GM13976 (cell line): ENCODE results near the gene KRTAP1-3.
"Not testable (repeated sequence)": the region's sequence is repeated elsewhere in the genome, so short reads cannot be mapped to it uniquely, and the experiment has no call there.

Source experiments
- DNase-seq: peaks from one replicate; pipeline ENCODE4 v3.0.0; 2012; ENCODE audit warnings: low spot score
- CTCF ChIP-seq: IDR thresholded peaks from 2 replicates; pipeline ENCODE4 v1.5.1; 2012; ENCODE audit warnings: borderline replicate concordance, mild to moderate bottlenecking; ENCODE audit not compliant: insufficient read depth; ENCODE audit errors: extremely low read depth, missing control alignments, control extremely low read depth
- in situ Hi-C: fragments of 300-500 bp; cut with MboI; formaldehyde crosslinking; loops from one replicate; pipeline ENCODE4 v1.12.0; 2022; ENCODE audit warnings: low sequenced_read_pairs, mixed read lengths, inconsistent platforms; ENCODE audit not compliant: unreplicated experiment

Gene KRTAP1-3

GRCh38 chr17:41034346-41034935 is at the start of gene KRTAP1-3:
KRTAP1-3 (minus strand) TSS chr17:41034874; CDS start chr17:41034821, 53 bp downstream.
- DNase-seq, in situ Hi-C loops: not testable (repeated sequence)

- in situ Hi-C loops, DNase-seq: not testable (repeated sequence)
Observed at GRCh38 chr17:41084100-41084856, 49.6 kb upstream of the KRTAP1-3 start, which contains the start of gene KRTAP4-7. KRTAP4-7 (plus strand) TSS chr17:41084150; CDS start chr17:41084207, 57 bp downstream.

GRCh38 chr17:41083427-41083826 is 48.8 kb upstream of the KRTAP1-3 start:
- in situ Hi-C loops, DNase-seq: not testable (repeated sequence)

DNA sequence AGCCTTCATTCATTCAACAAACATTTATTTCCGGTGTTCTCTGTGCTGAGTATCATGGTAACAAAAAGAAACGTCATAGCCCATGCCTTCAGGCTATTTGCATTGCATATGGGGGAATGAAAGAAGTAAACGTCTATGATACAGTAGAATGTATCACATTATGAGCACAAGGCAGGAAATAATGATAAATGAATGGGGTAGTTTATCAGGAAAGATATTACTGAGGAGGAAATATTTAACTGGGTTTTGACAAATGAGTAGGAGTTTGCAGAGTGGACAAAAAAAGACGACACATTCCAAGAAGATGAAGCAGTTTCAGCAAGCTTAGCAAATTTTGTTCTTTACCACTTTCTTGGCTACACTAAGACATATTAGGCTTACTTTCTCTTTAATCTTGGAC is 48.0 kb upstream of the KRTAP1-3 start:
- TF ChIP-seq CTCF = no peak
- no peak for DNase-seq
- in situ Hi-C loops = no loop called here

GRCh38 chr17:41076788-41077187 is 42.1 kb upstream of the KRTAP1-3 start:
- no peak for DNase-seq
- TF ChIP-seq CTCF = no peak
- in situ Hi-C loops = no loop called here

GRCh38 chr17:41073676-41074075 is 39.0 kb upstream of the KRTAP1-3 start:
- no peak for DNase-seq
- TF ChIP-seq CTCF = no peak
- in situ Hi-C loops = no loop called here

DNA sequence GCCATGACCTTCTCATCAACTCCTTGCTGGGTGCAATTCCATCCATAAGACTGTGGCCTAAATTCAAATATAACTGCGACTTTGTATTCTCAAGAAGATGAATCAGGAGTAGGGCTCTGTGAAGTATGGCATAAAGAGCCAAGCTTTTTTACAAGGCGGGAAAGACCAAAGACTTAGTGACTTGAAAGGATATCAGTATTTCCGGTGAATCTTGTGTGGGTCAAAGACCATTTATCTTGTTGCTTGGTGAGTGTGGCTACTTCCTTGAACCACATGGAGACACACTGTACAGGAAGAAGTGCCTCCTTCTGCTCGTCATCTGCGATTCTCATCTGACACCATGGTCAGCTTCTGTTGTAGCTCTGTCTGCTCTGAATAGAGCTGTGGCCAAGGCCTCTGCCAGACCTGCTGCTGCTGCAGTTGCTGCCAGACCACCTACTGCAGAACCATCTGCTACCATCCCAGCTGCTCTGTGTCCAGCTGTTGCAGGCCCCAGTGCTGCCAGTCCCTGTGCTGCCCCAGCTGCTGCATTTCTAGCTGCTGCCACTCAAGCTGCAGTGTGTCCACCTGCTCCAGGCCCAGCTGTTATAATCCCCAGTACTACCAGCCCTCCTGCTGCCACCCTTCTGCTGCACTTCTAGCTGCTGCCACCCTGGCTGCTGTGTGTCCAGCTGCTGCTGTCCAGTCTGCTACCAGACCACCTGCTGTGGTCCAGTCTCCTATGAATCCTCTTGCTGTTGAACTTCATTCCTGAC is 37.1 kb upstream of the KRTAP1-3 start:
- no peak for DNase-seq
- in situ Hi-C loops = no loop called here
- no peak for TF ChIP-seq CTCF

GRCh38 chr17:41069031-41069430 is 34.4 kb upstream of the KRTAP1-3 start:
- no peak for DNase-seq
- no peak for TF ChIP-seq CTCF
- in situ Hi-C loops = no loop called here
